GM12891 (cell line): Measurements from ENCODE around the gene KRTAP5-6.
"Not testable (repeated sequence)": the region's sequence is repeated elsewhere in the genome, so short reads cannot be mapped to it uniquely, and the experiment has no call there.

ENCODE experiments used
- DNase-seq: peaks from one replicate; pipeline ENCODE4 v3.0.0; 2011; ENCODE audit warnings: low spot score; ENCODE audit not compliant: insufficient read length
- FAIRE-seq: peaks from 2 replicates; lab custom pipeline; 2011; peaks lifted over from hg19 to GRCh38; lab: Jason Lieb, UNC
- PAX5 ChIP-seq: IDR thresholded peaks from 2 replicates; pipeline ENCODE4 v1.6.1; 2011; ENCODE audit warnings: low read length, moderate library complexity, mild to moderate bottlenecking; ENCODE audit not compliant: insufficient read depth, severe bottlenecking
- POLR2A ChIP-seq: IDR thresholded peaks from 2 replicates; pipeline ENCODE4 v1.6.1; 2011; ENCODE audit warnings: low read depth, low read length, control low read depth
- POLR2AphosphoS5 ChIP-seq: IDR thresholded peaks from 2 replicates; pipeline ENCODE4 v1.6.1; 2011; ENCODE audit warnings: low read depth, low read length, control low read depth
- POU2F2 ChIP-seq: IDR thresholded peaks from 2 replicates; pipeline ENCODE4 v1.6.1; 2011; ENCODE audit warnings: low read depth, mild to moderate bottlenecking, control low read depth, low read length, moderate library complexity
- SPI1 ChIP-seq: IDR thresholded peaks from 2 replicates; pipeline ENCODE4 v1.6.1; 2011; ENCODE audit warnings: low read depth, low read length, control low read depth
- TAF1 ChIP-seq: IDR thresholded peaks from 2 replicates; pipeline ENCODE4 v1.6.1; 2011; ENCODE audit warnings: low read depth, low read length, control low read depth

Gene KRTAP5-6

DNA sequence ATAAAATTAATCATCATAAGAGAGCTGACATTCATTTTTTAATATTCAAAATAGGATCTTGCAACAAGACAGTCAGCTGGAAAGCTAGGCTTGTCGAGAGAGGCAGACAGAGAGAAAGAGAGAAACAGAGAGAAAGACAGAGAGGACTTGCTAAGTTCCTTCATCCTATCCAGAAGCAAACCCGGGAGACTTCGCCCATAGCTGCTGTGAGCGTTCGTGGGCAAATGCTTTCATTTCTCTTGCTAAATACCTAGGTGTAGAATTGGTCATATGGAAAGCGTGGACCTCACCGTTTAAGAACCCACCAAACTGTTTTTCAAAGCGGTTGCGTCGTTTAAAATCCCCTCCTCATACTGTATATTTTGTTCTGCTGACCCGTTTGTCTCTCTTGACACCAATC is 25.3 kb upstream of the KRTAP5-6 start:
- no peak for TF ChIP-seq PAX5
- TF ChIP-seq TAF1, result no peak
- no peak for TF ChIP-seq POLR2A
- no peak for TF ChIP-seq SPI1
- TF ChIP-seq POU2F2, result no peak
- no peak for TF ChIP-seq POLR2AphosphoS5
- no peak for DNase-seq
- FAIRE-seq, result no peak

DNA sequence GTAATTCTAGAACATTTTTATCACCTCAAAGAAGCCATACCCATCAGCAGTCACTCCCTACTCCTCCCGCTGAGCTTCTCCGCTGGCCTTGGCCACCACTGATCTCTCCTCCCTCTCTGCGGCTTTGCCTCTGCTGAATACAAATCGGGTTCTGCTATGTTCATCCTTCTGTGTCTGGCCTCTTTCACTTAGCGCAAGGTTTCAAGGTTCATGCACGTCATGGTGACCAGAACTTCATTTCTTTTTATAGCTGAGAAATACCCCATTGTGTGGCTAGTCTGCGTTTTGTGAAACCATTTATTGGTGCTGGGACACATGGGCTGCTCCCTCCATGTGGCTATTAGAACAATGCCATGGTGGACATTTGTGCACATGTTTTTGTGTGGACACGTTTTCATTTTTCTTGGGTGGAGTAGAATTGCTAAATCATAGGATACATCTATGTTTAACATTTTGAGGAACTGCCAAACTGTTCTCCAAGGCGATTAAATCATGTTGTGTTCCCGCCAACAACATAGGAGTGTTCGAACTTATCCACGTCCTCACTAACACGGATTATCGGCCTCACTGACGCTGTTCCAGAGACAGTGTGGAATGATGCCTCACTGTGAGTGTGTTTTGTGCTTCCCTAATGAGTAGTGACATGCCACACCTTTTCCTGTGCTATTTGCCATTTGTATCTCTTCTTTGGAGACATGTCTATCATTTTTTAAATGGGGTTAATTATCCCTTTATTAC is 24.2 kb upstream of the KRTAP5-6 start:
- TF ChIP-seq POLR2AphosphoS5 (no peak), POU2F2 (no peak), POLR2A (no peak), SPI1 (no peak), PAX5 (no peak), TAF1 (no peak)
- DNase-seq, result no peak
- no peak for FAIRE-seq

GRCh38 chr11:1673446-1674172 is 23.4 kb upstream of the KRTAP5-6 start:
- TF ChIP-seq PAX5 (no peak), POLR2AphosphoS5 (no peak), TAF1 (no peak), POLR2A (no peak), POU2F2 (no peak), SPI1 (no peak)
- no peak for DNase-seq
- FAIRE-seq, result no peak

DNA sequence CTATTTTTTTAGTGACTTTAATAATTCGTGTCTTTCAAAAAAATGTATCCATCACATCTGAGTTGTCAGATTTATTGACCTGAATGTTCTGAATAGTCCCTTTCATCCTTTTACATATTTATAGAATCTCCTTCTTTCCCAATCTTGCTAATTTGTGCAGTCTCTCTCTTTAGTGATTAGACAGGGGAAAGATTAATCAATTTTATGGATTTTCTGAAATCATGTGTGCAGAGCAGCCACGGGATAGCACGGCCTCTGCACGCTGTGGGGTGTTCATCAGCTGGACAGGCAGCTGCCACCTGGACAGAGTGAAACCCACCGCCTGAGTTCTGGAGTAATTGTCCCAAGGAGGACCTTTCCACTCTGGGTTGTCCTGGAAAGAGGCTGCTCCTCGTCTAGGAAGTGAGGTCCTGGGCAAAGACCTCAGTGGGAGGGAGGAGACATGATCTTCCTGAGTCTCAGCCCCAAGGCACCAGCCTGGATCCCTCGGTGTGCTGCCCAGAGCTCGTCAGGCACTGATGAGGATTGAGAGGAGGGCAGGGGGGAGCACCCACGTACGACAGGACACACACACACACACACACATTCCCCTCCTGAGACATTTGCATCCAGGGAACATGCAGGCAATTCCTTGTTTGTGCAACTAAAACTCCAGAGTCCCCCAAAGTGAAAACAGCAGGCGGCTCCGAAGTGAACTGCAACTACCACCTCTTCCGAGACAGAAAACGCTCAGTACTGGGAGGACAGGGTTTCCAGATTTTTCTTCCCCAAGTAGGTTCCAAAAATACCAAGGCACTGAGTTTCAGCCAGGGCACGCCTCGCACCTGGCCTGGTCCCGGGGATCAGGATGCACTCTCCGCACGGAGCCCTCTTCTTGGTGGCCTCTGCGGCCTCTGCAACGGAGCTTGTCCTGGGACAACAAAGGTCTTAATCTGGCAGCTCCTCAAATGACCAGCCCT is 22.5 kb upstream of the KRTAP5-6 start:
- DNase-seq (no peak), FAIRE-seq (no peak)
- TF ChIP-seq POLR2A, result no peak
- no peak for TF ChIP-seq POLR2AphosphoS5
- TF ChIP-seq SPI1, result no peak
- TF ChIP-seq PAX5, result no peak
- no peak for TF ChIP-seq POU2F2
- no peak for TF ChIP-seq TAF1

GRCh38 chr11:1675536-1676228 is 21.3 kb upstream of the KRTAP5-6 start:
- no peak for FAIRE-seq
- no peak for DNase-seq
- TF ChIP-seq POLR2A (no peak), POU2F2 (no peak), SPI1 (no peak), POLR2AphosphoS5 (no peak), TAF1 (no peak), PAX5 (no peak)

DNA sequence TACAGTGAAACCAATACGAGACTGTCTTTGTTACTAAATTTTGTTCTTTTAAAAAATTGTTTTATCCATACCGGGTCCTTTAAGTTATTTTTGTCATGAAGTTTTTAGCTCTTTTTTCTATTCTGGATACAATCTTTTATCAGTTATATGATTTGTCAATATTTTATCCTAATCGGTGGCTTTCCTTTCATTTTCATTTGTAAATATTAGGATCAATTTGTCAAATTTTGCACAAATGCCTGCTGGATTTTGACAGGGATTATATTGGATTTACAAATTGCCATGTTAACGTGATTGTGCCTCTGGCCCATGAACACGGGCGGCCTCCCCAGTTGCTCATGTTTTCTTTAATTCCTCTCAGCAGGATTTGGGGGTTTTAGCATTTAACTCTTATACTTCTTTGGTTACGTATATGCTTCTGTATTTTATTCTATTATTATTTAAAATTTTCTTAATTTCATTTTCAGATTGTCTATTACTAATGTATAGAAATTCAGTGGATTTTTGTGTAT is 20.7 kb upstream of the KRTAP5-6 start:
- DNase-seq, result no peak
- no peak for TF ChIP-seq POU2F2
- no peak for TF ChIP-seq POLR2AphosphoS5
- no peak for TF ChIP-seq SPI1
- TF ChIP-seq POLR2A, result no peak
- no peak for TF ChIP-seq PAX5
- TF ChIP-seq TAF1, result no peak
- no peak for FAIRE-seq

GRCh38 chr11:1679881-1680280 is 17.1 kb upstream of the KRTAP5-6 start:
- FAIRE-seq (no peak), DNase-seq (no peak)
- TF ChIP-seq POLR2AphosphoS5 (no peak), POU2F2 (no peak), PAX5 (no peak)

- DNase-seq, result no peak
- FAIRE-seq, result no peak
- TF ChIP-seq PAX5 (no peak), TAF1 (no peak), POU2F2 (no peak)
These were observed 14.6 kb upstream of the KRTAP5-6 start for GRCh38 chr11:1682225-1682905.

DNA sequence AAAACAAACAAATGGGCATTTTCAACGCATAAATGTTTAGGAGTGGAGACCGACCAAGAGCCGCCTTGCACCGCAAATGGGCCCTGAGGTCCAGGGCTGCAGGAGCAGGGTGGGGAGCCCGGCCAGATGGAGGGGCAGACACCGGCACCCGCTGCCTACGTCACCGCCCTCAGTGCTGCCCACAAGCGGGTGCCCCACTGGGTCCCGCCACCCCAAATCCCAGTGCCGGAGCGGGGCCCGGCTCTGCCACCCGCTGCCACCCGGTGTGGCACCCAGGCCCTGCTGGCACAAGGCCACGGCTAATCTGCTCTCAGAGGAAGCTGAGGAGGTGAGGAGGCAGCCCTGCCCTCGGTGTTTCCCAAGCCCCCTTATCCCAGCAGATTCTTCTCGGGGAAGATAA is 13.8 kb upstream of the KRTAP5-6 start:
- not testable (repeated sequence) for FAIRE-seq, DNase-seq

DNA sequence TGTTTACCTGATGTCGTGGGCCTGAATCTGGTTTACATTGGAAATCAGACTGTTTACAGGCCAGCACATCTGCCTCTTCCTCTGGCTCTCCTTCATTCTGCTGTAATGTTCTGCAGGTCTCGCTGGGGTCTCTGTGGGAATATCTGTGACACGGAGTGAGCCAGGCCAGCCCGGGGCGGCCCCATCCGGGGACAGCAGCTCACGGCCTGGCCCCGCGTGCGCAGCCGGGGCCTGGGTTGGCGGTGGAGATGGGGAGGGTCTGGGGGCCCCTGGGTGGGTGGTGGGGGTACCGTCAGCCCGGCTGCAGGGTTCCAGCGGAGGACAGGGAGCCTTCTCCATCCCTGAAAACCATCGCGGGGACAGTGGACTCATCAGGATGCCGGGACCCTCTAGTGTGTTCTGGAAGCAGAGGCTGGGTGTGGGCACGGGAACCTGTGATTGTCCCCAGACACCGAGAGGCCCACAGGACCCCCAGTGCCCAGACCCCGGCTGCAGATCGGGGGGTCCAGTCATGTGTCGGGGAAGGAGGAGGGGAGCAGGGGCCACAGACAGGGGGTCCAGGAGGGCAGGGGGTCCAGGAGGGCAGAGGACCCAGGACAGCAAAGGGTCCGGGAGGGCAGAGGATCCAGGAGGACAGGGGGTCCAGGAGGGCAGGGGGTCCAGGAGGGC is 13.0 kb upstream of the KRTAP5-6 start:
- DNase-seq, FAIRE-seq: not testable (repeated sequence)

DNA sequence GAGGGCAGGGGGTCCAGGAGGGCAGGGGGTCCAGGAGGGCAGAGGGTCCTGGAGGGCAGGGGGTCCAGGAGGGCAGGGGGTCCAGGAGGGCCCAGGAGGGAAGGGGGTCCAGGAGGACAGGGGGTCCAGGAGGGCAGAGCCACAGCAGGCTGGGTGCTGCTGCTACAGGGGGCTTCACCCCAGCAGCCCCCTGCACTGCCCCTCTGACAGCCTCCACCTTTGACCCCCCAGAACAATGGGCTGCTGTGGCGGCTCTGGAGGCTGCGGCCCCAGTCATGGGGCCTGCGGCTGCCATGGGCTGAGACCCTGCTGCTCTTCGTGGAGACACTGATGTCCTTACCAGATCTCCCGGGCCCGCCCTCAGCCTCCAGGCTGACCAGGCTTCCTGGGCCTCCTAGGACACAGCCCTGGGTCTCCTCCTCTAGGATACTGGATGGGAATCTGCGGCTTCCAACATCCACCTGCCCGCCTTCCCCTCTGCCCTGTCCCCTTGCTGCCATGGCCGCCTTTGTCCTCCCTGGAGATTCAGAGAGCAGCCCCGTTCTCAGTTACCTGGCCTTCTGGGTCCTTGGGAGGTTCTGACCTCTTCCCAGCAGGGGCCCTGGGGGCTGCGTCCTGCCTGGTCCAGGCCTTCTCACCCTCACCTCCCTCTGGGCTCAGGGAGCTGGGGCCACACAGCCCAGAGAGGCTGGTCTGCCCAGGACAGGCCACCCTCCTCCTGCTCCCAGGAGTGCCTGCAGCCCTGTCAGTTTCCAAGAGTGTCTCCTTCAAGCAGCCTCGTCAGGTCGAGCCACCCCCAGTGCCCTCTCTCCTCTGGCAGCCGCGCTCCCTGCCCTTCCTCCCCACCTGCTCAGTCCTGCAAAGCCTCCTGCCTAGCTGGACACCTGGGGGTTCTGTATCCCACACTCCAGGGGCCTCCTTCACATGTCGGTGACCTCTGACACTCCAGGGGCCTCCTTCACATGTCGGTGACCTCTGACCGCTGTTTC is 11.8 kb upstream of the KRTAP5-6 start:
- FAIRE-seq, DNase-seq: not testable (repeated sequence)
